H9 (cell line): ENCODE data around the gene NID1. TPM values are rescaled to one million over a fixed set of nuclear protein-coding genes. Genes with fewer than 3 reads are reported as not detected.

Source experiments
- DNase-seq: peaks from one replicate; pipeline ENCODE4 v3.0.0-alpha.2; 2017
- H2AFZ ChIP-seq: one replicate; pipeline ENCODE4 v1.6.1; 2013; ENCODE audit warnings: mild to moderate bottlenecking, low read length, control low read depth, moderate library complexity
- H2AK5ac ChIP-seq: 2 replicates; pipeline ENCODE4 v1.6.1; 2013; ENCODE audit warnings: low read length, control low read depth, mixed read lengths; ENCODE audit not compliant: insufficient read length
- H2BK120ac ChIP-seq: one replicate; pipeline ENCODE4 v1.6.1; 2013; ENCODE audit warnings: low read depth, mild to moderate bottlenecking, low read length, control low read depth, inconsistent platforms; ENCODE audit not compliant: poor library complexity, severe bottlenecking
- H2BK12ac ChIP-seq: 2 replicates; pipeline ENCODE4 v1.6.1; 2013; ENCODE audit warnings: low read length, control low read depth, mixed read lengths, low read depth; ENCODE audit not compliant: insufficient read length
- H2BK15ac ChIP-seq: 2 replicates; pipeline ENCODE4 v1.6.1; 2013; ENCODE audit warnings: low read depth, low read length, control low read depth
- H2BK20ac ChIP-seq: one replicate; pipeline ENCODE4 v1.6.1; 2013; ENCODE audit warnings: low read depth, mild to moderate bottlenecking, low read length, control low read depth, inconsistent platforms; ENCODE audit not compliant: poor library complexity, severe bottlenecking
- H2BK5ac ChIP-seq: 2 replicates; pipeline ENCODE4 v1.6.1; 2013; ENCODE audit warnings: low read length, control low read depth, mixed read lengths; ENCODE audit not compliant: insufficient read length
- H3K14ac ChIP-seq: 2 replicates; pipeline ENCODE4 v1.6.1; 2013; ENCODE audit warnings: low read length, control low read depth; ENCODE audit not compliant: insufficient read depth
- H3K18ac ChIP-seq: 2 replicates; pipeline ENCODE4 v1.6.1; 2013; ENCODE audit warnings: low read depth, mild to moderate bottlenecking, mixed read lengths, low read length, control low read depth; ENCODE audit not compliant: insufficient read length
- H3K23ac ChIP-seq: 2 replicates; pipeline ENCODE4 v1.6.1; 2013; ENCODE audit warnings: low read length, control low read depth, mixed read lengths, low read depth; ENCODE audit not compliant: insufficient read length
- H3K23me2 ChIP-seq: 2 replicates; pipeline ENCODE4 v1.6.1; 2013; ENCODE audit warnings: low read depth, mild to moderate bottlenecking, mixed read lengths, low read length, control low read depth; ENCODE audit not compliant: insufficient read length, poor library complexity, severe bottlenecking
- H3K27ac ChIP-seq: 2 replicates; pipeline ENCODE4 v1.5.1; 2013; ENCODE audit warnings: low read length, control low read depth, mixed read lengths, low read depth; ENCODE audit not compliant: insufficient read length
- H3K27me3 ChIP-seq: 2 replicates; pipeline ENCODE4 v1.6.1; 2013; ENCODE audit warnings: low read length, control low read depth, inconsistent platforms; ENCODE audit not compliant: insufficient read depth
- H3K4ac ChIP-seq: 2 replicates; pipeline ENCODE4 v1.6.1; 2013; ENCODE audit warnings: low read depth, mild to moderate bottlenecking, control low read depth, inconsistent platforms, low read length, moderate library complexity
- H3K4me1 ChIP-seq: 2 replicates; pipeline ENCODE4 v1.6.1; 2013; ENCODE audit warnings: low read length, control low read depth, inconsistent platforms; ENCODE audit not compliant: insufficient read depth
- H3K4me2 ChIP-seq: 2 replicates; pipeline ENCODE4 v1.6.1; 2013; ENCODE audit warnings: low read length, control low read depth, mixed read lengths; ENCODE audit not compliant: insufficient read length, insufficient read depth
- H3K56ac ChIP-seq: 2 replicates; pipeline ENCODE4 v1.6.1; 2013; ENCODE audit warnings: low read depth, mild to moderate bottlenecking, mixed read lengths, low read length, control low read depth; ENCODE audit not compliant: insufficient read length
- H3K79me1 ChIP-seq: 2 replicates; pipeline ENCODE4 v1.6.1; 2013; ENCODE audit warnings: low read depth, mild to moderate bottlenecking, moderate library complexity, low read length, control low read depth, inconsistent platforms; ENCODE audit not compliant: insufficient read depth, poor library complexity, severe bottlenecking
- H3K79me2 ChIP-seq: 2 replicates; pipeline ENCODE4 v1.6.1; 2013; ENCODE audit warnings: low read length, control low read depth, inconsistent platforms; ENCODE audit not compliant: insufficient read depth
- H3K9ac ChIP-seq: 2 replicates; pipeline ENCODE4 v1.6.1; 2013; ENCODE audit warnings: low read length, control low read depth, mixed read lengths; ENCODE audit not compliant: insufficient read length; ENCODE audit errors: extremely low read depth
- H3K9me3 ChIP-seq: one replicate; pipeline ENCODE4 v1.6.1; 2013; ENCODE audit warnings: low read depth, low read length, inconsistent platforms; ENCODE audit not compliant: control insufficient read depth
- H3T11ph ChIP-seq: one replicate; pipeline ENCODE4 v1.6.1; 2013; ENCODE audit warnings: mild to moderate bottlenecking, low read length, control low read depth, inconsistent platforms
- H4K20me1 ChIP-seq: one replicate; pipeline ENCODE4 v1.6.1; 2013; ENCODE audit not compliant: control insufficient read depth, insufficient read length, insufficient read depth
- H4K5ac ChIP-seq: 2 replicates; pipeline ENCODE4 v1.6.1; 2013; ENCODE audit warnings: low read depth, mild to moderate bottlenecking, mixed read lengths, low read length, control low read depth; ENCODE audit not compliant: insufficient read length
- H4K8ac ChIP-seq: replicated peaks from 2 replicates; pipeline ENCODE4 v1.6.1; 2013; ENCODE audit warnings: low read length, control low read depth, mixed read lengths, low read depth; ENCODE audit not compliant: insufficient read length
- H4K91ac ChIP-seq: 2 replicates; pipeline ENCODE4 v1.6.1; 2013; ENCODE audit warnings: low read depth, mild to moderate bottlenecking, moderate library complexity, mixed read lengths, low read length, control low read depth; ENCODE audit not compliant: insufficient read length
- H3K27ac Mint-ChIP-seq, 3 experiments: 2 replicates in 2 of 3; 3 replicates in 1 of 3; pipeline ENCODE4 v1.8.0; 2020 to 2021; ENCODE audit warnings: mixed read lengths in 3 of 3, mild to moderate bottlenecking in 1 of 3, moderate library complexity in 1 of 3
- H3K27me3 Mint-ChIP-seq: 2 replicates; pipeline ENCODE4 v1.8.0; 2021; ENCODE audit warnings: low read depth, mild to moderate bottlenecking, moderate library complexity, mixed read lengths
- H3K36me3 Mint-ChIP-seq, 3 experiments: 2 replicates in 2 of 3; 3 replicates in 1 of 3; pipeline ENCODE4 v1.8.0; 2020 to 2021; ENCODE audit warnings: low read depth in 3 of 3, mixed read lengths in 3 of 3; ENCODE audit not compliant: insufficient read depth in 1 of 3
- H3K4me1 Mint-ChIP-seq, 2 experiments: 2 replicates each; pipeline ENCODE4 v1.8.0; 2020; ENCODE audit warnings: mixed read lengths in 2 of 2
- H3K4me3 Mint-ChIP-seq, 2 experiments: 2 replicates in 1 of 2; 3 replicates in 1 of 2; pipeline ENCODE4 v1.8.0; 2020 to 2021; ENCODE audit warnings: mild to moderate bottlenecking in 2 of 2, mixed read lengths in 2 of 2, moderate library complexity in 1 of 2
- H3K9me3 Mint-ChIP-seq, 2 experiments: 2 replicates in 1 of 2; 3 replicates in 1 of 2; pipeline ENCODE4 v1.8.0; 2020; ENCODE audit warnings: mild to moderate bottlenecking in 2 of 2, mixed read lengths in 2 of 2, moderate library complexity in 1 of 2
- WGBS: extraction: QIAGEN DNeasy Blood & Tissue Kit; methylation state at CpG from one replicate; pipeline ENCODE4 v1.1.7; 2013; ENCODE audit warnings: missing lambda C conversion rate, low lambda C conversion rate, mixed read lengths; ENCODE audit not compliant: insufficient read length; ENCODE audit errors: extremely low coverage; 5-methylcytosine and 5-hydroxymethylcytosine counted together
- long read RNA-seq: library from polyadenylated mRNA; unstranded; transcript quantifications from one replicate; pipeline ENCODE4 v2.0.0, GENCODE V29; 2020
- total RNA-seq: library from RNA; stranded (reverse); gene quantifications from 2 replicates; pipeline ENCODE4 v1.2.1, GENCODE V29; 2021
- TF ChIP-seq, protein P1 (sequence below): fragments of 200-600 bp; sonication (generic); conservative IDR thresholded peaks from 3 replicates; pipeline ENCODE4 v1.8.0; 2021; ENCODE audit warnings: antibody characterized with exemption, mild to moderate bottlenecking

NID1 gene, protein sequence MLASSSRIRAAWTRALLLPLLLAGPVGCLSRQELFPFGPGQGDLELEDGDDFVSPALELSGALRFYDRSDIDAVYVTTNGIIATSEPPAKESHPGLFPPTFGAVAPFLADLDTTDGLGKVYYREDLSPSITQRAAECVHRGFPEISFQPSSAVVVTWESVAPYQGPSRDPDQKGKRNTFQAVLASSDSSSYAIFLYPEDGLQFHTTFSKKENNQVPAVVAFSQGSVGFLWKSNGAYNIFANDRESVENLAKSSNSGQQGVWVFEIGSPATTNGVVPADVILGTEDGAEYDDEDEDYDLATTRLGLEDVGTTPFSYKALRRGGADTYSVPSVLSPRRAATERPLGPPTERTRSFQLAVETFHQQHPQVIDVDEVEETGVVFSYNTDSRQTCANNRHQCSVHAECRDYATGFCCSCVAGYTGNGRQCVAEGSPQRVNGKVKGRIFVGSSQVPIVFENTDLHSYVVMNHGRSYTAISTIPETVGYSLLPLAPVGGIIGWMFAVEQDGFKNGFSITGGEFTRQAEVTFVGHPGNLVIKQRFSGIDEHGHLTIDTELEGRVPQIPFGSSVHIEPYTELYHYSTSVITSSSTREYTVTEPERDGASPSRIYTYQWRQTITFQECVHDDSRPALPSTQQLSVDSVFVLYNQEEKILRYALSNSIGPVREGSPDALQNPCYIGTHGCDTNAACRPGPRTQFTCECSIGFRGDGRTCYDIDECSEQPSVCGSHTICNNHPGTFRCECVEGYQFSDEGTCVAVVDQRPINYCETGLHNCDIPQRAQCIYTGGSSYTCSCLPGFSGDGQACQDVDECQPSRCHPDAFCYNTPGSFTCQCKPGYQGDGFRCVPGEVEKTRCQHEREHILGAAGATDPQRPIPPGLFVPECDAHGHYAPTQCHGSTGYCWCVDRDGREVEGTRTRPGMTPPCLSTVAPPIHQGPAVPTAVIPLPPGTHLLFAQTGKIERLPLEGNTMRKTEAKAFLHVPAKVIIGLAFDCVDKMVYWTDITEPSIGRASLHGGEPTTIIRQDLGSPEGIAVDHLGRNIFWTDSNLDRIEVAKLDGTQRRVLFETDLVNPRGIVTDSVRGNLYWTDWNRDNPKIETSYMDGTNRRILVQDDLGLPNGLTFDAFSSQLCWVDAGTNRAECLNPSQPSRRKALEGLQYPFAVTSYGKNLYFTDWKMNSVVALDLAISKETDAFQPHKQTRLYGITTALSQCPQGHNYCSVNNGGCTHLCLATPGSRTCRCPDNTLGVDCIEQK
- 28.2 and 28.5 TPM in 2 replicates for total RNA-seq
- long read RNA-seq, full-length matches to known transcripts = 7 of 19 reads
- long read RNA-seq, partial matches to known transcripts = 8 of 19 reads
- long read RNA-seq, other reads (novel, unspliced or antisense) = 4 of 19 reads

DNA sequence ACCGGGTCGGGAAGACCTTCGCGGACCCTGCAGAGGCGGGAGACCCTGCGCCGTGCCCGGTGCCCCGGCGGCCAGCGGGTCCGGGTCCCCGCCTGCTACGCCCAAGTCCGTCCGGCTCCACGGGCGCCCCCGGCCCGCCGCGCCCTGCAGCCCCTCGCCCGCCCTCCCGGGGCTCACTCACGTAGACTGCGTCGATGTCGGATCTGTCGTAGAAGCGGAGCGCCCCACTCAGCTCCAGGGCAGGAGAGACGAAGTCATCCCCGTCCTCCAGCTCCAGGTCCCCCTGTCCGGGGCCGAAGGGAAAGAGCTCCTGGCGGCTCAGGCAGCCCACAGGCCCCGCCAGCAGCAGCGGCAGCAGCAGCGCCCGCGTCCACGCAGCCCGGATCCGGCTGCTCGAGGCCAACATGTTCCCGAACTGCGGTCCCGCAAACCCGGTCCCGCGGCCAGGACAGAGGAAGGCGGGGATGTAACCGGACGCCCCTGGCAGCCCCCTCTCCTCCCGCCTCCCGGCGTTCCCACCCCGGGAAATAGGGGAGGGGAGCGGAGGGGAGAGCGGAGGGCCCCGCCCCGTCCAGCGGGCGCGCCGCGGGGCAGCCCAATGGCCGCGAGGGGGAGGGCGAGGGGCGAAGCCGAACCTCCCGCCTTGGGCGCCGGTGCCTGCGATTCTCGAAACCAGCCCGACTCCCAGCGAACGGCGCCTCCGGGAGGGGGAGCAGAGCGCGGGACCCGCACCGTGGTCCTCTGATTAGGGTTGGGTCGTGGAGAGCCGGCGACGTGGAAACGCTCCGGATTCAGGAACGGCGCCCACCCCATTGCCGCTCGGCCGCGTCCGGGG is at the start of gene NID1:
TSS of gene NID1 (minus strand) at position 417 of the 835 bp plus-strand sequence. CDS start at position 406, 11 bp downstream.
- H3K9ac ChIP-seq = peak within 1 kb of the TSS; percentile 34
- Mint-ChIP-seq H3K4me1 (peaks cover 8 to 17% of the 10 kb centered on the region in 2 experiments), H3K4me3 (peak within 1 kb of the TSS; percentile 72 to 85), H3K27me3 (peaks cover 47% of the 10 kb centered on the region), H3K27ac (peak within 1 kb of the TSS in 1 of 3 experiments; percentile 11; a peak in 2 of 7 replicates), H3K36me3 (peaks cover 0 to 10% (median 0%) of the 10 kb centered on the region in 3 experiments; a peak in 3 of 7 replicates), H3K9me3 (0 out of 5 replicates have a peak, but pooled peaks cover 0 to 1% of the 10 kb centered on the region in 2 experiments)
- no peak within 1 kb of the TSS for H4K5ac ChIP-seq
- WGBS = no CpG with 5 or more reads among the region's 100 CpGs
- H2AK5ac ChIP-seq = no peak within 1 kb of the TSS
- H4K91ac ChIP-seq = no peak within 1 kb of the TSS
- H2BK20ac ChIP-seq = no peak within 1 kb of the TSS
- no peaks in the 10 kb centered on the region for H3K9me3 ChIP-seq
- no peak within 1 kb of the TSS for H3K18ac ChIP-seq
- no peak within 1 kb of the TSS for H2BK5ac ChIP-seq
- DNase-seq = peak; percentile 89
- H3K23me2 ChIP-seq = peaks cover 9% of the 10 kb centered on the region
- H3K79me1 ChIP-seq = no peaks in the 10 kb centered on the region
- TF ChIP-seq, protein P1, sequence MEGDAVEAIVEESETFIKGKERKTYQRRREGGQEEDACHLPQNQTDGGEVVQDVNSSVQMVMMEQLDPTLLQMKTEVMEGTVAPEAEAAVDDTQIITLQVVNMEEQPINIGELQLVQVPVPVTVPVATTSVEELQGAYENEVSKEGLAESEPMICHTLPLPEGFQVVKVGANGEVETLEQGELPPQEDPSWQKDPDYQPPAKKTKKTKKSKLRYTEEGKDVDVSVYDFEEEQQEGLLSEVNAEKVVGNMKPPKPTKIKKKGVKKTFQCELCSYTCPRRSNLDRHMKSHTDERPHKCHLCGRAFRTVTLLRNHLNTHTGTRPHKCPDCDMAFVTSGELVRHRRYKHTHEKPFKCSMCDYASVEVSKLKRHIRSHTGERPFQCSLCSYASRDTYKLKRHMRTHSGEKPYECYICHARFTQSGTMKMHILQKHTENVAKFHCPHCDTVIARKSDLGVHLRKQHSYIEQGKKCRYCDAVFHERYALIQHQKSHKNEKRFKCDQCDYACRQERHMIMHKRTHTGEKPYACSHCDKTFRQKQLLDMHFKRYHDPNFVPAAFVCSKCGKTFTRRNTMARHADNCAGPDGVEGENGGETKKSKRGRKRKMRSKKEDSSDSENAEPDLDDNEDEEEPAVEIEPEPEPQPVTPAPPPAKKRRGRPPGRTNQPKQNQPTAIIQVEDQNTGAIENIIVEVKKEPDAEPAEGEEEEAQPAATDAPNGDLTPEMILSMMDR = peak; percentile 32; the same call in 2 of the 3 replicates
- H3T11ph ChIP-seq = no peak within 1 kb of the TSS
- no peak within 1 kb of the TSS for H3K27ac ChIP-seq
- H3K23ac ChIP-seq = no peak within 1 kb of the TSS
- no peaks in the 10 kb centered on the region for H4K20me1 ChIP-seq
- H3K14ac ChIP-seq = peak within 1 kb of the TSS; percentile 62
- H3K79me2 ChIP-seq = no peaks in the 10 kb centered on the region
- H3K27me3 ChIP-seq = peaks cover 5% of the 10 kb centered on the region; the same call in 1 of the 2 replicates
- peak within 1 kb of the TSS; percentile 87 for H3K4me2 ChIP-seq
- H3K4ac ChIP-seq = no peak within 1 kb of the TSS
- H3K4me1 ChIP-seq = 0 out of 2 replicates have a peak, but pooled peaks cover 3% of the 10 kb centered on the region
- no peak within 1 kb of the TSS for H2AFZ ChIP-seq
- H2BK15ac ChIP-seq = no peak within 1 kb of the TSS
- no peak within 1 kb of the TSS for H2BK12ac ChIP-seq
- no peak within 1 kb of the TSS for H4K8ac ChIP-seq
- H2BK120ac ChIP-seq = no peak within 1 kb of the TSS
- no peak within 1 kb of the TSS for H3K56ac ChIP-seq
